Cardiac fibroblast (primary cell): ENCODE data around the gene SDCCAG8.

Source experiments
- DNase-seq, 2 donors: peaks; one replicate each; pipeline versions ENCODE4 v3.0.0 to v3.0.0-alpha.2; 2010; ENCODE audit warnings: low read depth in 2 of 2
- H3K4me3 ChIP-seq, 2 donors: replicated peaks in 1 of 2; 1 replicate in 1 of 2; 2 replicates in 1 of 2; pipeline ENCODE4 v1.5.1; 2011; ENCODE audit warnings: low read depth in 2 of 2, low read length in 2 of 2, mild to moderate bottlenecking in 2 of 2, moderate library complexity in 1 of 2
- CTCF ChIP-seq: IDR thresholded peaks from one replicate; pipeline ENCODE4 v1.5.1; 2011; ENCODE audit warnings: low read depth, mild to moderate bottlenecking, low read length, inconsistent platforms

SDCCAG8 gene

GRCh38 chr1:243244432-243244841 is 11.4 kb upstream of the SDCCAG8 start:
- no peak overlapping the region for H3K4me3 ChIP-seq
- DNase-seq, result no peak
- TF ChIP-seq CTCF, result no peak

GRCh38 chr1:243246916-243247315 is 8.9 kb upstream of the SDCCAG8 start:
- no peak overlapping the region for H3K4me3 ChIP-seq
- no peak for TF ChIP-seq CTCF
- peak; percentile 59 to 63 for DNase-seq

DNA sequence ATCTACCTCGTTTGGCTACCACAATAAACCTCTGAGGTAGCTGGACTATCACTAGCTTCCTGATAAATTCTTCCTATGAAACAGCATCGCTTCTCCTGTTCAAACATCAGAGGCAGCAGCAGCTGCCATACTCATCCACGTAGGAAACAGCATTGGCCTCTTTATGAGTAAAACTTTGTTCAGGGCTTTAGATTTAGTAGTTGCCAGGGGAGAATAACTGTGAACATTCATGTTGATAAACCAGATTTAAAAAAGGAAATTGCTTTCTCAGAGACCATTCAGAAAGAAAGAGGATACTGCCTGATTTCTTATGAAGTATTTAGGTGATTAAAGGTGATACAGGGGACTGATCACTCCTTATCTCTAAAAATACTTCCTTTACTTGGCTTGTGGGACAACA is 7.9 kb upstream of the SDCCAG8 start:
- TF ChIP-seq CTCF, result no peak
- no peak overlapping the region for H3K4me3 ChIP-seq
- peak in 1 of 2 donors; percentile 31 for DNase-seq

- no peak for DNase-seq
- no peak for TF ChIP-seq CTCF
- no peak overlapping the region for H3K4me3 ChIP-seq
Measured at GRCh38 chr1:243249214-243249613, 6.6 kb upstream of the SDCCAG8 start.

DNA sequence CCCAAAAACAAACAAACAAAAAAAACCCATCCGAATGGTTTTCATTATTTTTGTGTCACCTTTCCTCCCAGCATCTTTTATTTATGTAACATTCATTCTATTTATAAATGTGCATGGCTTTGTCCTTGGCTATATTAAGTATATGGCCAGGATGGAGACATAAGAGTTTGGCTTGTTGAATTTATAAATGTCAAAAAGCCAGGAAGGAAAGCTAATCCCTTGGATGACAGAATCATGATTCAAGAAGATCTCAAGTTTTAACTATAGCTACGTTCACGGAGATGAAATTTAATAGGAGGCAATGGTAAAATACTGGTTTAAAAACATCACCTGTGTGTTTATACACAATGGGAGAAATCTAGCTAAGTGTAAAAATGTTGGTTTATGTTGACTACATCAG is 5.7 kb upstream of the SDCCAG8 start:
- DNase-seq, result no peak
- H3K4me3 ChIP-seq, result no peak overlapping the region
- no peak for TF ChIP-seq CTCF

DNA sequence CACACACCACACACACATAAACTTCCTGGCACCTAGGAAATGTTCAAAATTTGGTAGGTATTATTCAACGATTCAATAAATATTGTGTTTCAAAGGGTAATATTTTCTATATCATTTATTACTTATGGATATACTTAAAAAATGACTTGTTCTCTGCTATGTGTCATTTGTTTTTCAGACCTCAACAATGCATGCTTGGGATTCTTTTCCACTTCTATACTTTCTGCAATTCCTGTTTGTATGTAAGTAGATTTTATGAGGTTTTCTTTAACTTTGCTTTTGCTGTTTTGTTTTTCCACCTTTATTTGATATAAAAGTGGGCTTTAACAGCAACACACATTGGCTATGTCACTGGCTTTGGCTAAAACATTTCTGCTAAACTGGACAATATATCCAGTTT is 4.3 kb upstream of the SDCCAG8 start:
- TF ChIP-seq CTCF, result no peak
- H3K4me3 ChIP-seq, result peak overlapping the region in 1 of 2 donors; percentile 92

DNA sequence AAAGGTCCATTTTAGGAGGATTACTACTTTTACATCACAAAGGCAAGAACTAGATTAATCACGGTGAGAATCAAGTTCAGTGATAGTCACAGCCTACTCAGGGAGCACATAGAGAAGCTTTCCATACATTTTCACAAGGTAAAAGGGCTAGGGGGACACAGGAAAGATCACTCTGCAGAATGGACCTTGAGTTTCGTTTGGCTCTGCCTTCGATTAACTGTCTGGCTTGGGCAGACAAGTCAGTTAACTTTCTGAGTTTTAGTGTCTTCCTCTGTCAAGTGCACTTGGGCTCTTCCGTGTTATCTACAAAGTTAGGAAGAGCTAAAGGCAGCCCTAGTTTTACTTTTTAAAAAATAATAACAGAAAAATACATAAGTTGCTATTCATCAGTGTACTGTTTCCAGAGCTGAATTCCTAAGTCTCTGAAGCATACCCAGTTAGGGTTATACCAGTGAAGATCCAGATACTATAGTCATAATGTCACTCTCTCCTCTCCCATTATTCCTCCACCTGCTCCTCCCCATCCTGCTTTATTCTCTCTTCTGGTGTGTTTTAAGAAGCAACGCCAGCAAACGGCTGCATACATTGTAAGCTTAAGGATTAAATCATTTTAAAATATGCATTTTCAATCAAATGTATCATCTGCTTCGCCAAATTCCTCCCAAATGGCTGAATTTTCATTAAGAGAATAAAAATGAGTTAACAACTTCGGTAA is 2.5 kb upstream of the SDCCAG8 start:
- peak overlapping the region; percentile 91 to 92 for H3K4me3 ChIP-seq
- DNase-seq, result peak in 1 of 2 donors; percentile 41
- TF ChIP-seq CTCF, result no peak

More for the DNA sequence above, 4.3 kb upstream of the SDCCAG8 start:
- peak in 1 of 2 donors; percentile 59 for DNase-seq
